Erythroblast (primary cell): ENCODE results near the gene MAD1L1.

Experiments
- DNase-seq, 2 experiments: peaks; one replicate each; lab custom pipeline; 2025; lab: John Stamatoyannopoulos, UW
- GATA1 ChIP-seq: IDR thresholded peaks from 2 replicates; pipeline ENCODE4 v1.6.1; 2011; ENCODE audit warnings: low read depth, mild to moderate bottlenecking, control low read depth, low read length, moderate library complexity
- POLR2A ChIP-seq: IDR thresholded peaks from 2 replicates; pipeline ENCODE4 v1.6.1; 2011; ENCODE audit warnings: mild to moderate bottlenecking, low read length

Gene MAD1L1

GRCh38 chr7:2142386-2142785 lies 90.4 kb downstream of the MAD1L1 start:
- DNase-seq, result no peak
- no peak for TF ChIP-seq POLR2A
- TF ChIP-seq GATA1, result no peak

DNA sequence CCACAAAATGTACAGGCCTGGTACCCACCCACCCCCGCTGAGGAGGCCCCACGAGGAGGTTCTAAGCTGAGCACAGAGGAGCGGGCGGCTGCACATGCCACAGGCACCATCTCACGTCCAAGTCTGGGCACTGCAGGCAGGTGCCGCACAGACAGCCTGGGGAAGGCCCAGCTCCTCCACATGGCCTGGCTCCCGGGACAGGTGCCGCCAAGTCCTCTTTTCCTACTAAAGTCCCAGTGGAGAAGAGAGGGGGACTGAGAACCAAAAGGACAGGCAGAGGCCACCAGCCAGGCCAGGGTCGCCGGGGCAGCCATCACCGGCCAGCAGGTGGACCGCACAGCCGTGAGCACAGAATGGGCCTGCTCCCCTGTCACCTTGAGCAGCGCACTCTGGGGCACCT lies 91.1 kb downstream of the MAD1L1 start:
- TF ChIP-seq POLR2A, result no peak
- no peak for TF ChIP-seq GATA1
- DNase-seq, result no peak

GRCh38 chr7:2141021-2141410 lies 91.7 kb downstream of the MAD1L1 start:
- no peak for DNase-seq
- TF ChIP-seq GATA1 (no peak), POLR2A (no peak)

DNA sequence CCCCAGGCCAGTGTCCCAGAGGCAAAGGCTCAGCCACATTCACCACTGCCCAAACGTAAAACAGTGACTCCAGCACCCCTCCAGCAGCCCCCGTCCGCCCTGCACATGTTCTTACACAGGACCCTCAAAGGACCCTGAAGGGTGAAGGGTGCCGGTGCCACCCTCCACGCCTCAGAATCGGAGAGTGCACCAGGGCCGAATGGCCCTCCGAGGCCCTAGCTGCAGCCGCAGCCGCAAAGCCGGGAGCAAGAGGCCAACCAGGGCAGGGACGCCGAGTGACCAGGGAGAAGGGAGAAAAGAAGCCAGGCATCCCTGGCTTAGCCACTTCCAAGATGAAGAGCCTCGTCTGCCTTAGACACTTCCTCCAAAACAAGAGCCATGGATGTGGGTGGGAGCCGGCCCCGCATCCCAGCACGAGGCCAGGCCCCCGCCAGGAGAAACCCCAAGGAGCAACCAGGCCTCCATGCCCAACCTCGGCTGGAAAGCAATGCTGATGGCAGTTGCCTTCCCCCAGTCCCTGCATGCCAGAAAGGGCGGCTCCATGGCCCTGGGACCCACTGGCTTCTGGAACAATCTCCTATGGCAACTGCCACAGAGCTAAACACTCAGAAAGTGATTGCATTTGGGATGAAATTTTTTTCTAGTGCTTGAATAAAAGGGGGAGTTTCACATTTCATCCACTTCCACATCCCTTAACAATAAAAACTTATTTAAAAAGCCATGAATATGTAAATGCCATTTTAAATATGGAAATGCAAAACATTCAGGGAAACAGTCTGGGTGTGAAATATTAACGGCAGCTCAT lies 92.3 kb downstream of the MAD1L1 start:
- TF ChIP-seq GATA1, result no peak
- TF ChIP-seq POLR2A, result no peak
- no peak for DNase-seq

DNA sequence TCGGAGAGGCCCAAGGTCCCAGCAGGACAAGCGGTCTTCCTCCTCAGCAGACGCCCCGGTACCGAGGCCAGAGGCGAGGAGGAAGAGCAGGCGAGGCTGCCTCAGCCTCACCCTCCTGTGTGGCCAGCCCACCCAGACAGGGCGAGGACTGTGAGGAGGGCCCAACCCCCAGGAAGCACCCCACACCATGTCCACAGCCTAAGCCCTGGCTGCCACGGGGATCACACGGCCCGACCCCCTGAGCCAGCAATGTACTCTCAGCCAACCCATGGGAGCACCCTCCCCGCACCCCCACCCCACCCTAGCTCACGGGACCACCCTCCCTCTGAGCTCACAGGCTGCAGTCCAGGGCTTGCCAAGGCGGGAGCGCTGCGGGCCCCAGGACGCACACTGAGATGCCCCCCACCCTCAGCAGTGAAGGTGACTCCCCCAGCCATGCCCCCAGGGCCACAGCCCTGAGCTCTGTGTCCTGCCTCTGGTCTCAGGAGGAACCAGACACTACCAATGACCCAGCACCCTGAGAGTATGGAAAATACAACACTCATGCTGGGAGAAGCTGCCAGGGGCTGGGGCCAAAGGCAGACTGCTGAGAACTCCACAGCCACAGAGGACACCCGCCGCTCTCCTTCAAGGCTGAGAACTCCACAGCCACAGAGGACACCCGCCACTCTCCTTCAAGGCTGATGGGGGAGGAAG lies 93.6 kb downstream of the MAD1L1 start:
- TF ChIP-seq POLR2A (no peak), GATA1 (no peak)
- no peak for DNase-seq

GRCh38 chr7:2138146-2138765 lies 94.5 kb downstream of the MAD1L1 start:
- DNase-seq, result no peak

GRCh38 chr7:2134740-2135139 lies 98.0 kb downstream of the MAD1L1 start:
- TF ChIP-seq GATA1, result no peak
- TF ChIP-seq POLR2A, result no peak
- no peak for DNase-seq

More at GRCh38 chr7:2138146-2138765, 94.5 kb downstream of the MAD1L1 start:
- TF ChIP-seq GATA1 (no peak), POLR2A (no peak)

- TF ChIP-seq GATA1 (no peak), POLR2A (no peak)
- no peak for DNase-seq
These were observed 100.5 kb downstream of the MAD1L1 start for GRCh38 chr7:2132243-2132642.

DNA sequence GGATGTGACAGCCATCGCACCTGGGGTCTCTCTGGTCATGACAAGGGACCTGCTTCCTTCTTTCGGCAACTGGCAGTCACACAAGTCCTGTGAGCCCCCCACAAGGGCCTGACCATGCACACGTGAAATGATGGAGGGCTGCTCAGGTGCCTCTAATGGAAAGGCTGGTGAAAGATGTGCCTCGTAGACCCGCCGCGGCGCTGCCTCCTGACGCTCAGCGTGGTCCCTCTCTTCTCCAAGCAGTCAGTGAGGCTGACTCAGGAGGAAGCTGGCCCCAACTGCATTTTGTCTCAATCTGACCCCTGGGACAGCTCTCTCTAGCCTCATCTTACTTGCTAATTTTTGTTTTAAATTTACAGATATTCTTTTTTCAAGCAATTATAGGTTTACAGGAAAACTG lies 100.9 kb downstream of the MAD1L1 start:
- DNase-seq, result no peak
- TF ChIP-seq POLR2A (no peak), GATA1 (no peak)

DNA sequence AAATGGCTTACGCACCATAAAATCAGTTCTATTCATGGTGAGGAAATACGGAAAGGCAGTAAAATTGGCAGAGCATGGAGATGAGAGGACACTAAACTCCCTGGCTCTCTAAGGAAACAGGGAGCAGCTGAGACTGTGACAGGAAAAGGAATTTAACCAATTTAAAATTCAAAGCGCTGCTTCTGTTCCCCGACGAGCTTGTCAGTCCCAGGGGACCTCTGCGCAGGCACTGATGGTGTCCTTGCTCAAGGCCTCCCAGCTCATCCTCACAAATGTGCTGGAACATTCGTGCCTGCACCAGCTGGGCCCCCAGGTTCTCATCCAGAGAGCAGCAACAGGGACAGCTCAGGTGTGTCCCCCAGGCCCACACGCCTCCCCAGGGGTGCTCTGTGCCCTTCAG lies 101.4 kb downstream of the MAD1L1 start:
- no peak for DNase-seq
- TF ChIP-seq POLR2A (no peak), GATA1 (no peak)

DNA sequence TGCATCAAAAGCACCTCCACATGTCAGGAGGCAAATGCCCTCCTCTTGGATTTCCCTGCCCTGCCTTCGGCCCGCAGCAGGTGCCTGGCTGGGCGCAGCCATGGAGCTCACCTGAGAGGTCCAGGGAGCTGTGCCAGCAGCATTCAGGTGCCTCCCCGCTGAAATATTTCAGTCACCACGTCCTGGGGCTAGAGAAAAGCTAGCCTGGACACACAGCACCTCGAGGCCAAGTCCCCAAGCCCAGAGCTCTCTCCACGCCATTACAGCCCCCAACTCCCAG lies 102.7 kb downstream of the MAD1L1 start:
- DNase-seq, result no peak
- TF ChIP-seq POLR2A, result no peak
- TF ChIP-seq GATA1, result no peak

GRCh38 chr7:2129323-2130095 lies 103.2 kb downstream of the MAD1L1 start:
- no peak for TF ChIP-seq GATA1
- no peak for TF ChIP-seq POLR2A
- no peak for DNase-seq

GRCh38 chr7:2128601-2129322 lies 104.0 kb downstream of the MAD1L1 start:
- TF ChIP-seq GATA1 (no peak), POLR2A (no peak)
- DNase-seq, result no peak
